Renal pelvis (tissue), 12 donors: ENCODE data around the gene ENTPD7. TPM values are rescaled to one million over a fixed set of nuclear protein-coding genes. Genes with fewer than 3 reads are reported as not detected.
"Not testable (repeated sequence)": the region's sequence is repeated elsewhere in the genome, so short reads cannot be mapped to it uniquely, and the experiment has no call there.

Experiments used
- DNase-seq: peaks from one replicate; pipeline ENCODE4 v3.0.0-alpha.2; 2013
- long read RNA-seq, 16 experiments: transcript quantifications; one replicate each; lab custom pipeline, GENCODE V29; 2026
- polyA plus RNA-seq, 3 donors: library from polyadenylated mRNA; unstranded; fragments of 120-200 nt; gene quantifications; one replicate each; pipeline ENCODE4 v1.2.1, GENCODE V29; 2013; ENCODE audit not compliant: insufficient read length in 3 of 3

ENTPD7 gene, protein sequence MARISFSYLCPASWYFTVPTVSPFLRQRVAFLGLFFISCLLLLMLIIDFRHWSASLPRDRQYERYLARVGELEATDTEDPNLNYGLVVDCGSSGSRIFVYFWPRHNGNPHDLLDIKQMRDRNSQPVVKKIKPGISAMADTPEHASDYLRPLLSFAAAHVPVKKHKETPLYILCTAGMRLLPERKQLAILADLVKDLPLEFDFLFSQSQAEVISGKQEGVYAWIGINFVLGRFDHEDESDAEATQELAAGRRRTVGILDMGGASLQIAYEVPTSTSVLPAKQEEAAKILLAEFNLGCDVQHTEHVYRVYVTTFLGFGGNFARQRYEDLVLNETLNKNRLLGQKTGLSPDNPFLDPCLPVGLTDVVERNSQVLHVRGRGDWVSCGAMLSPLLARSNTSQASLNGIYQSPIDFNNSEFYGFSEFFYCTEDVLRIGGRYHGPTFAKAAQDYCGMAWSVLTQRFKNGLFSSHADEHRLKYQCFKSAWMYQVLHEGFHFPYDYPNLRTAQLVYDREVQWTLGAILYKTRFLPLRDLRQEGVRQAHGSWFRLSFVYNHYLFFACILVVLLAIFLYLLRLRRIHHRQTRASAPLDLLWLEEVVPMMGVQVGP
- polyA plus RNA-seq: 10 to 100 TPM; 18.9 to 22.2 (median 20.9) TPM
- long read RNA-seq, donor 1, partial matches to known transcripts: 0 of 3 reads
- long read RNA-seq, donor 1, other reads (novel, unspliced or antisense): 0 of 3 reads
- long read RNA-seq, donor 2, partial matches to known transcripts: 0 of 2 reads
- long read RNA-seq, donor 2, other reads (novel, unspliced or antisense): 0 of 2 reads
- long read RNA-seq, donor 3, partial matches to known transcripts: 0 of 2 reads
- long read RNA-seq, donor 3, other reads (novel, unspliced or antisense): 0 of 2 reads
- long read RNA-seq, donor 4, partial matches to known transcripts: 0 of 2 reads
- long read RNA-seq, donor 4, other reads (novel, unspliced or antisense): 0 of 2 reads
- long read RNA-seq, donor 5: 0 reads
- long read RNA-seq, donor 6: 0 reads
- long read RNA-seq, donor 7, partial matches to known transcripts: 0 of 2 reads
- long read RNA-seq, donor 7, other reads (novel, unspliced or antisense): 0 of 2 reads
- long read RNA-seq, donor 8, partial matches to known transcripts: 0 of 1 reads
- long read RNA-seq, donor 8, other reads (novel, unspliced or antisense): 0 of 1 reads
- long read RNA-seq, donor 9, transcript ENTPD7-201 (13 exons, 3,550 nt): major isoform, 5 of 5 reads
- long read RNA-seq, donor 9, partial matches to known transcripts: 0 of 5 reads
- long read RNA-seq, donor 9, other reads (novel, unspliced or antisense): 0 of 5 reads
- long read RNA-seq, donor 10: 0 reads
- long read RNA-seq, donor 11: 0 reads
- long read RNA-seq, donor 12, partial matches to known transcripts: 0 of 3 reads
- long read RNA-seq, donor 12, other reads (novel, unspliced or antisense): 0 of 3 reads
- long read RNA-seq, donor 13, partial matches to known transcripts: 0 of 1 reads
- long read RNA-seq, donor 13, other reads (novel, unspliced or antisense): 0 of 1 reads
- long read RNA-seq, donor 14: 0 reads
- long read RNA-seq, donor 15, partial matches to known transcripts: 0 of 4 reads
- long read RNA-seq, donor 15, other reads (novel, unspliced or antisense): 0 of 4 reads
- long read RNA-seq, donor 16: 0 reads

DNA sequence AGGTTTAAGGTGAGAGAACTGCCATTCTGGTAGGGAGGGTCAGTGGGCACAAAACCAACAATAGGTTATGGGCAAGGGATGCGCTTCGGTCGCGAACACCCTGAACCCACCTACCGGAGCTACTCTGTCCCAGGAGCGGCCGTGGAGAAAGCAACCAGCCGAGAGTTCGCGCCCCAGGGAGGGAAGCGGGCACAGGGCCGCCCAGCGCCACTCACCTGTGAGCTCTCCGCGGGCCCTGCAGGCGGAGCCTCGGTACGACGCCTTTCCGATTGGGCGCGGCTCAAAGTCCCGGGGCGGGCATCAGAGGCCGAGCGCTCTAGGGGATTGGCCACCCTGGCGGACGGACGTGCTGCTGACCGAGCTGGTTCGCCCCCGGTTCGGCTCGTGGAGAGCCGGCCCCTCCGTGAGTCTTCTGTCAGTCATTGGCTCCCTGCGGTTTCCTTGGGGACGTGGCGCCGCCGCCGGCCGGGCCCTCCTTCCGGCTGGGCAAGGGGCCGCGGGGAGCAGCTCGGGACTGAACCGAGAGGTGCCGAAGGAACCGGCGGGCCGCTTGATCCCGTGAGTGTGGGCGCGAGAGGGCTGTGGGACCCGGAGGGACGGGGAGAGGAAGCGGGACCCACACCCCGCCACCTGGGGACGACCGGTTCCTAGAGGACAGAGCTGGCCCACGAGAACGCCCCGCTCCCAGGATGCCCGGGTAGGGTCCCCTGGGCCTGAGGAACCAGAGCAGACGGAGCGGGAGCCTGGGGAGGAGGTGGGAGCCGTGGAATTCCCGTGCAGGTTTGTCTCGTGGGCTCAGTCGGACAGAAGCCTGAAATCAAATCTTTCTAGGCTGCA lies at the start of gene ENTPD7:
Gene ENTPD7, plus strand, starts transcription at position 479 of the 837 bp plus-strand sequence. CDS start 448 bp downstream, outside the sequence.
- DNase-seq: peak; percentile 94

DNA sequence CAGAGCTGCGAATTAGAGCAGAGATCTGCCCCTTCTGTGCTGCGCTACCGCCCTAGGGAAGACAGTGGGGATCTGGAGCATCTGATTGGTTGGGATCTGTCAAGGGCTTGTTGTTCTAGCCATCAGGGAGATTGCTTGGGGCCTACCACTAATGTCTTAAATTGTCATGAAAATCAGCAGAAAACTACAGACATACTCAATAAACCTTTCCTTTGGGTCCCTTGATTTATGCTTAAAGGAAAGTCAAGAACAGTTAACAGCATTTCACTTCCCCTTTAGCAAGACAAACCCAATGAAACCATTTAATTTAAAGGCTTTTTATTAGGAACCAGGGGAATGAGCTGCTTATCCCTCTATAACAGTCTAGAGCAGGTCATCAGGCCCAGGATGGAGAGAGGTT lies 49.1 kb upstream of the ENTPD7 start:
- DNase-seq: no peak

DNA sequence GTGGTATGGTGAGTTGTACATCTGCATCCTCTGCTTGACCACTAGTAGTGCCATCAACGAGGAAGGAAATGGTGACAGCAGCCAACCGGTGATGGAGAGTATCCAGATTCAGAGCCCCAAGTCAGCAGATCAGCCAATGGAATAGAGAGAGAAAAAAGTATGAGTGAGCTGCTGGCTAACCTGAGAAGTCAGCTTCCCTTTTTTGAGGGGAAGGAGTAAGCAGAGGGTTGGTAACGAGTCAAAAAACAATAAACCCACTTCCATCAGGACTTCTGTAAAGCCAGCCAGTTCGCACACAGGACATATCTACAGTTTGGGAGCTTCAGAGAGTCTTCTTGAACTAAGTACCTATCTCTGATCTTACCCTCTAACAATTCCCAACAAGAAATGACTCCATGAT lies 48.0 kb upstream of the ENTPD7 start:
- no peak for DNase-seq

DNA sequence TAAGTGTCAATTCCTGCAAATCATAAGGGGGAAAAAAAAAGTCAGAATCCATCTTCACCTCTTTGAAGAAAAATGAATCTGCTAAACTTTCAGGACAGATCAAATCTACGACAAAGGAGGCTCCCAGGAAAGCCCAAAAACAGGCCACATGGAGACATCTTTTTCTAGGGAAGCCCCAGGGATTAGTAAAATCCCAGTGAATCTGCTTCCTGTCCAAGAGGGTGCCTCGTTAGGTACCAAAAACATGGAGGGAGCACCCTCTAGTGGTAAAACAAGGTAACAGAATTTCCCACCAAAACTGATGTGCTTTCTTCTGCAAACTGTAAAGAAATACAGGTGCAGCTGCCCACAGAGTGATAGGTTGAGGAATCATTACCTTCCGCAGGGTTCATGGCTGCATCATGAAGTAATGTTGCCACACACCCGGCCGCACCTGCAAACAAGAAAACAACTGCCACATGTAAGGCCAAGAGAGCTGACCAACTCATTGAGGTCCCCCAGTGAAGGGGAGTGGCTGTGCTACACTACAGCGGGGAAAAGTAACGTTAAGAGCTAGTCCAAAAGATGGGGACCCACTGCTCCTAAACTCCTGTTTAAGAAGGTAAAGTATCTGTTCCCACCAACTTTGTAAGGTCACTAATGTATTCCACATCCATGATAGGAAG lies 47.0 kb upstream of the ENTPD7 start:
- peak; percentile 45 for DNase-seq

DNA sequence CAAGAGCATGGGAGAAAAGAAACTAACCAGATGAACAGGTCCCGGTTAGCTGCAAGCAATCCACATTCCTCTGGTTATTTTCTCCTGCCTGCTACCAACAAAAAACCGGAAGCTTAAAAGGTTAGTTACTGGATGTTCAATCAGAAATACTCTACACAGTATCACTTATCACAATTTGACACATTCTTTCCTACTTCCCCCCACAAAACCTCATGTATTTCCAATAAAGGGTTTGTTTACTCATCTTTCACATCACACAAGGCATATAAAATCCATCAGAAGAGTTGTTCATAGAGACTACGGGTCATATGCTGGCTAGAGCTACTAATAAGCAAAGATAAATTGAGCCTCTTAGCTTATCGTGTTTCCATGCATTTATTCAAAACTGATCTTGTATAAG lies 43.9 kb upstream of the ENTPD7 start:
- no peak for DNase-seq

DNA sequence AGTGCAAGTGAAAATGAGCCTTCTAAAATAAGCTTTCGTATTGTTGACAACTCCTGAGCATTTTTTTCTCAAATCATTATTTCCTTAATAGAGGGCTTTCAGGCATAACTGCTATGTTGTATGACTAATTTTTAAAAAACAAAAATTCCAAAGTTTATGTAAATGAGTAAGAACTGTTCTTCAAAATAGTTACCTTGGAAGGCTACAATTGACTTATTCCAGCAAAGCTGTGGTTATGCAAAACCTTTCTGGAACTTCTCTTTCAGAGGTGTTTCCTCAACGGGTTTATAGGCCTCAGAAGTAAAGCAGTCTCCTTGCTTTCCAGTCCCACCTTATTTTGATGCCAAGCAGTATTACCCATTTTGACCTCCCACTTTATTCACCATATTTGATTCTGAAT lies 41.6 kb upstream of the ENTPD7 start:
- no peak for DNase-seq

DNA sequence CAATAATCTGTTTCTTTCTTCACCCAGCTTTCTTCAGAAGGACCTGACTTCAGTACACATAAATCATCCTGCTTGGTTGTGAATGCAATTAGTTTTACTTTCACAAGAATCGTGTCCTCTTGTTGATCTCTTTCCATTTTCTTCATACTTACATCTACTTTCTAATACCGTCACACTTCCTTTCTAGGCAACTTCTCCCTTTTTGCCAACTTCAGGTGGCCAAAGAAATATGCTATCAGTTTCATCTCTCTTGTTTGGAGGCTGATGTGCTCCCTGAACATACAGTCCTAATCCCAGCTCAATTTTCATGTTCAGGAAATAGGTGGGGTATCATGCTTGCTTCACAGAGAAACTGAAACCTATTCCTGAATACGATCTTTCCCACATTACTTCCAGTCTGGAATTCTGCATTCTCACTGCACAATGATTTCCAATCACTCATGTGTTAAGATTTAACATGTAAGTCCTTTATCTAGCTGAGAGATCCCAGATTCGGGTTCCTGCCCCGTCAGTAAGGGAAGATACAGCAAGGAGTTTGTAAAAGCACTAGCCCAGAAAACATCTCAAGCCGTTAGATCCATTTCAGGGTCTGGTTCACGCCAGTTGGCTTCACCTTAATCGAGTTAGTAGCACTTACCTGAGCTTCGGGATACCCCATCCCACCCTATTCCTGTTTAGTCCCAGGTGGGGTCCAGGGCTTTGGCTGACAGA lies 40.1 kb upstream of the ENTPD7 start:
- DNase-seq: peak; percentile 12

DNA sequence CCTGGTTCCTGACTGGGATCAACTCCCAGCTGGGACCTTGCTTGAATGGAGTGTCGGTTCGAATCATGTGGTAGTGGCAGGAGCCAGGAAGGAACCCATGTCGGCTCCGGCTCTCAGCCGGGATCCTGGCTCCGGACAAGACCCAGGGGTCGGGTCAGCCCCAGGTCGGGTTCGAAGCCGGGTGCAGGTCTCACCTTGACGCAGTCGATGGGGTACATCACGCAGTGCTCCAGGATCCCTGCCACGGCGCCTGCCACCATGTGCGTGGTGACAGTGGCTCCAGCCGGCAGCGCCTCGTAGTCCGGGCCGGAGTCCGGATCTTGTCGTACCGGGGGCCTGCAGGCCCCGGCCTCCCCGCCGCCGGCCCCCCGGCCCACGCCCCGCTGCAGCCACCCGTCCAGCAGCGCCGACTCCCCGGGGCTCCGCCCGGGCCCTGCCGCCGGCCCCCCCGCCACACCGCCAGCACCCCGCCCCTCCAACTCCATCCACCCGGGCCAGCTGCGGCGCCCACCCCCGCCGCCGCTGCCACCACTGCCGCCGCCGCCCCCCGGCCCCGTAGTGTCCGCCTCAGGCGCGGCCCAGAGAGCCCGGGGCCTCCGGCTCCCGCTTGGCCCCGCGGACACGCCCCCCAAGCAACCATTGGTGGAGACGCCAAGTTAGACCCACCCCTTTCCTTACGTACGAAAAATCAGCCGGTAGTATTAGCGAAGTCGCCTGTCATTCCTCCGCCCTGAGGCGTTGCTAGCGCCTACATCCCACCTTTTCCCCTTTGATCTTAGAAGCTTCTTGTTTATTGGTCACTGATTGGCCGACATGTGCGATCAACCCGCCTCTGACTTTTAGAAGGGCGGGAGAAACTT lies 39.2 kb upstream of the ENTPD7 start, which contains the start of gene SLC25A28:
Gene SLC25A28, minus strand, starts transcription at position 589 of the 860 bp plus-strand sequence. Its CDS starts 104 bp downstream, at position 485.
- peak; percentile 100 for DNase-seq

DNA sequence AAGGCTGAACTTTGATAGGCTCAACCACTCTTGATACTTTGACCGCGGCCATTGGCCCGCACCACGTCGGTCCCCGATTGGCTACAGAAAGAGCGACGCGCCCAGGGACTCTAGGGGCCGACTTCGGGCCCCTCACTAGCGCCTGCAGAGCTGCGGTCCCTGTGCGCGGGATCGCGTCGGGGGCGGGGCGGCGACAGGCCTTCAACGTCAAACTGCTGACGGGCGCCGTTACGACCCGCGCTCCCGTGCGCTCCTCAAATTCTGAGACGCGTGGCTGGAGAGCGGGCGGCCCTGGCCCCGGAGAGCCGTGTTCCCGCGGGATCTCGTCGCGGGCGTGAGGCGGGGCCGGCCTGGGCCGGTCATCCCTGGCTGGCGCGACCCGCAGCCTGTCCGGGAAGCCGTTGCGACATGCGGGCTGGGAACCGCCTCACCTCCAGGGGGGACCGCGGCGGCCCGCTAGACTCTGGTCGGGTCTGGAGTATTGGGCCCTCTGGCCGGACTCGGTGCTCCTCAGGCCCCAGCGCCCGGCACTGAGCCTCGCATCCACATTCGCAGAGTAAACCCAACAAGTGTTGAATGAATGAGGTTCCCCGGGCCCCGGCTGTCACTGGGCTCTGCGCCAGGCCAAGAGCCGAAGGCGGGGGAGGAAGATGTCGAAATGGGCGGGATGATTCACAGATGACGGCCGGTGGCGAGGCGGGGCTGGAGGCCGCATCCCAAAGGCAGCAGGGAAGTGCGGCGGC lies 38.4 kb upstream of the ENTPD7 start:
- peak; percentile 89 for DNase-seq

DNA sequence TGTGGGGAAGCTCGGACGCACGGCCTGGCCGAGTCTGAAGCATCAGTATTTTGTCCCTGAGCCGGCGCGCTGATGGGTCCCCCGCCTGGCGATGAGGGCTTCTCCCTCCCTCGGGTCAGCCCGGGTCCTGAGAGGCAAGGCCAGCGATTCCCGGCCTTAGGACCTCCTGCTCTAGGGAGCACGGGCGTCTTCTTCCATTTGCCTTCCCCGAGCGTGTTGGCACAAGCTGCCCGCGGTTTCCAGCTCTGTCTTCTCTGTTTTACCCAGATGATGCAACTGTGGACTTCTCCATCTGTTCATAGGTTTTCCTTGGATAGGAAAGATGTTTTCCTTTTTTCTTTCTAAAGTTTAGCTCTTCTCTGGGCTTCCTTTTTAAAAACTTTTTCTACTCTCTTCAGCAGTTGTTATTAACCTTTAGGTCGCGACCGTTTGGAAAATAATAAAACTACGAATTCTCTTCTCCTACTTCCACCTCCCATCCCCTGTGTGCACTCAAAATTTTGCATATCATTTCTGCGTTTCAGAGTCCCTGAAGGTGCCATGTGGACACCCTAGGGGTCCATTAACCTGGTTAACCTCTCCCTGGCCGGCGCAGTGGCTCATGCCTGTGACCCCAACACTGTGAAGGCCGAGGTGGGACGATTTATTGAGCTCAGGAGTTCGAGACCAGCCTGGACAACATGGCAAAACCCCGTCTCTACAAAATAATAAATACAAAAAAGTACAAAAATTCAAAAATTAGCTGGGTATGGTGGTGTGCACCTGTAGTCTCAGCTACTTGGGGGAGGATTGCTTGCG lies 37.7 kb upstream of the ENTPD7 start:
- no peak for DNase-seq

DNA sequence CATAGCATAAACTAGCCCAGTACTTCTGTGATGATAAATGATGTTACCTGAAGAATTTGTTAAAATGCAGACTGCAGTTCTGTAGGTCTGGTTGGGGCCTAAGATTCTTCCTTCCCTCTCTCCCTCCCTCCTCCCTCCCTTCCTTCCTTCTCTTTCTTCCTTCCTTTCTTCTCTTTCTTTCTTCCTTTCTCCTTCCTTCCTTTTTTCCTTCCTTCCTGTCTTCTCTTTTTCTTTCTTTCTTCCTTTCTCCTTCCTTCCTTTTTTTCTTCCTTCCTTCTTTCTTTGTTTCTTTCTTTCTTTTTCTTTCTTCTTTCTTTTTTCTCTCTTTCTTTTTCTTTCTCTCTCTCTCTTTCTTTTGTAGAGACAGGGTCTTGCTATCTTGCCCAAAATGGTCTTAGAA lies 35.4 kb upstream of the ENTPD7 start:
- DNase-seq: no peak

DNA sequence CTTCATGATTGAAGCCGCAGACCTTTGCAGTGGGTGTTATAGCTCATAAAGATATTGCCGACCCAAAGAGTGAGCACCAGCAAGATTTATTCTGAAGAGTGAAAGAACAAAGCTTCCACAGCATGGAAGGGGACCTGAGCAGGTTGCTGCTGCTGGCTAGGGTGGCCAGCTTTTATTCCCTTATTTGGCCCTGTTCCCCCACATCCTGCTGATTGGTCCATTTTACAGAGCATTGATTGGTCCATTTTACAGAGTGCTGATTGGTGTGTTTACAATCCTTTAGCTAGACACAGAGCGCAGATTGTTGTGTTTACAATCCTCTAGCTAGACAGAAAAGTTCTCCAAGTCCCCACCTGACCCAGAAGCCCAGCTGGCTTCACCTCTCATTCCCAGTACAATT lies 34.2 kb upstream of the ENTPD7 start:
- not testable (repeated sequence) for DNase-seq

DNA sequence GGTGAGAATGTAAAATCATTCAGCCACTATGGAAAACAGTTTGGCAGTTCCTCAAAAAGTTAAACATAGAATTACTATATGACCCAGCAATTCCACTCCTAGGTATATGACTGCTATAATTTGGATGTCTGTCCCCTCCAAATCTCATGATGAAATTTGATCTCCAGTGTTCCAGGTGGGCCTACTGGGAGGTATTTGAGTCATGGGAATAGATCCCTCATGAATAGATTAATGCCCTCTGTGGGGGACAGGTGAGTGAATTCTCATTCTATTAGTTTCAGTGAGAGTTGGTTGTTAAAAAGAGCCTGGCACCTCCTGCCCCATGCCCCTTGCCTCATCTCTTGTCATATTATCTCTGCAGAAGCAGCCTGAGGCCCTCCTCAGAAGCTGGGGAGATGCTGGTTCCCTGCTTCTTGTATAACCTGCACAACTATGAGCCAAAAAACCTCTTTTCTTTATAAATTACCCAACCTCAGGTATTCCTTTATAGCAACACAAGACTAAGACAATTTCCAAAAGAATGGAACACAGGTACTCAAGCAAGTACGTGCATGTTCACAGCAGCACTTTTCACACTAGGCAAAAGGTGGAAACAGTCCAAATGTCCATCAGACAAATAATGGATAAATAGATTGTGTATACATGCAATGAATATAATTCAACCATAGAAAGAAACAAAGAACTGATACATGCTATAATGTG lies 30.2 kb upstream of the ENTPD7 start:
- no peak for DNase-seq

DNA sequence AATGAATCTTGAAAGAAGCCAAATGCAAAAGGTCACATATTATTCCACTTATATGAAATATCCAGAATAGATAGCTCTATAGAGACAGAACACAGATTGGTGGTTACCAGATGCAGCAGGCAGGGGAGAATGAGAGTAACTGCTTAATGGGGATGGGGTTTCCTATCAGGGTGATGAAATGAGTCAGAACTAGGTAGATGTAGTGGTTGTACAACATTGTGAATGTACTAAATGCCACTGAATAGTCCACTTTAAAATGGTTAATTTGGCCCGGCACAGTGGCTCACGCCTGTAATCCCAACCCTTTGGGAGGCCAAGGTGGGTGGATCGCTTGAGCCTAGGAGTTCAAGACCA lies 29.7 kb upstream of the ENTPD7 start:
- no peak for DNase-seq

DNA sequence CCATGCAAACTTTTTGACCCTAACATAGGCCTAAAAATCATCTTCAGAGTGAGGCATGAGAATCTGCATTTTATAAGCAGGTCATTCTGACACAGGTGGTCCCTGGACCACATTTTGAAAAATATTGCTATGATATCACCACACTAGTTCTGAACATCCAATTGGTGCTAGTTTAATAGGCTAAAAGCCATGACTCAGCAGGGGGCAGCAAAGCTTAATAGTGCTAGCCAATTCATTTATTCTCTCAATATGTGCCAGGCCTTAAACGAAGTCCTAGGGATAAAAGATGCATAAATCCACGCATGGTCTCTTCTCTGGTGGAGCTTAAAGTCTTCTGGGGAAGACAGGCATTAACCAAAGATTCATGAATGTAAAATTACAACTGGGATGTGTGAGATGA lies 28.9 kb upstream of the ENTPD7 start:
- peak; percentile 34 for DNase-seq

DNA sequence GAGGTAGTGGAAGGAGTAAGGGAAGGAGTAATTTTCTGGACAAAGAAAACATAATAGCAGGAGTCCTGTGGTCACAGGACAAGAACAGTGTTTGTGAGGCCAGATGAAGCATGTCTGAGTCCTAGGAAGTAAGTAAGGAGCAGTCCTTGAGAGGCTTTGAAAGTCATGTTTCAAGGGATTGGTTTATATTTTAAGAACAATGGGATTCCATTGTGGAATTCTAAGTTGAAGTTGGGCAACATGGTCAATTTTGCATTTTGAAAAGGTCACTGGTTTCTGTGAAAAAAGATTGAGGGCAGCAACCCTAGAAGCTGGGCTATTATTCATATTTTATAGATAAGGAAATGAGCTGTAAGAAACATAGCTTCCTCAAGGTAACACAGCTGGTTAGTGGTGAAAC lies 28.3 kb upstream of the ENTPD7 start:
- DNase-seq: no peak
